CD4-positive, alpha-beta T cell treated with Interleukin-4 for 1 hour (primary cell): ENCODE data around the gene PTGIR.

Source experiments
- DNase-seq, 2 donors: peaks; one replicate each; pipeline ENCODE4 v3.0.0-alpha.2; 2020 to 2022

Gene PTGIR, protein sequence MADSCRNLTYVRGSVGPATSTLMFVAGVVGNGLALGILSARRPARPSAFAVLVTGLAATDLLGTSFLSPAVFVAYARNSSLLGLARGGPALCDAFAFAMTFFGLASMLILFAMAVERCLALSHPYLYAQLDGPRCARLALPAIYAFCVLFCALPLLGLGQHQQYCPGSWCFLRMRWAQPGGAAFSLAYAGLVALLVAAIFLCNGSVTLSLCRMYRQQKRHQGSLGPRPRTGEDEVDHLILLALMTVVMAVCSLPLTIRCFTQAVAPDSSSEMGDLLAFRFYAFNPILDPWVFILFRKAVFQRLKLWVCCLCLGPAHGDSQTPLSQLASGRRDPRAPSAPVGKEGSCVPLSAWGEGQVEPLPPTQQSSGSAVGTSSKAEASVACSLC

GRCh38 chr19:46624958-46625661 is at the start of gene PTGIR:
Gene PTGIR, minus strand, starts transcription at chr19:46625089. Its CDS starts 864 bp downstream, at chr19:46624225.
- DNase-seq: peak in 1 of 2 donors; percentile 54

DNA sequence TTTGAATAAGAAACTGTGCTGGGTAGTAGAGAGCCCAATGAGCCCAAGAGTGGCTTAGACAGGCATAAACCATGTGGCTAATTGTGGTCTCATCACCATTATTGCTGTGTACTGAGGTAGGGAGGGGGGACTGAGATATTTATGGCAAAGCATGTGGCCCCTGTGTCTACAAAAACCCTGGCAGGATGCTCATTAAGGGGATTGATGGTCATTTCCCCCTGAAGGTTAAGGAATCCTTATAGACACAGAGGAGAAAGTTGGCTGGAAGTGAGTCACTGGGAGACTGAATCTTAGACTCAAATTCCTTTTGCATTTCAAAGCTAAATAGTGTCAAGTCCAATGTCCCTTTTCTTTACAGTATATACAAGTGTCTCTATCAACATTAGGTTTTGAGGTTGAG is 45.9 kb upstream of the PTGIR start:
- no peak for DNase-seq

GRCh38 chr19:46668662-46669061 is 43.8 kb upstream of the PTGIR start:
- no peak for DNase-seq

GRCh38 chr19:46665072-46665471 is 40.2 kb upstream of the PTGIR start:
- DNase-seq: no peak

- peak; percentile 81 to 86 for DNase-seq
These were observed 37.1 kb upstream of the PTGIR start for GRCh38 chr19:46661735-46662592.

- DNase-seq: peak; percentile 100
These were observed 36.3 kb upstream of the PTGIR start, which contains the start of gene DACT3 for GRCh38 chr19:46661020-46661731. Gene DACT3, minus strand, starts transcription at chr19:46661182. Its CDS starts 118 bp downstream, at chr19:46661064.

- no peak for DNase-seq
These were observed 35.7 kb upstream of the PTGIR start for GRCh38 chr19:46660551-46661019.

GRCh38 chr19:46660008-46660517 is 35.2 kb upstream of the PTGIR start:
- DNase-seq: no peak

GRCh38 chr19:46659151-46660007 is 34.5 kb upstream of the PTGIR start:
- DNase-seq: peak in 1 of 2 donors; percentile 8

DNA sequence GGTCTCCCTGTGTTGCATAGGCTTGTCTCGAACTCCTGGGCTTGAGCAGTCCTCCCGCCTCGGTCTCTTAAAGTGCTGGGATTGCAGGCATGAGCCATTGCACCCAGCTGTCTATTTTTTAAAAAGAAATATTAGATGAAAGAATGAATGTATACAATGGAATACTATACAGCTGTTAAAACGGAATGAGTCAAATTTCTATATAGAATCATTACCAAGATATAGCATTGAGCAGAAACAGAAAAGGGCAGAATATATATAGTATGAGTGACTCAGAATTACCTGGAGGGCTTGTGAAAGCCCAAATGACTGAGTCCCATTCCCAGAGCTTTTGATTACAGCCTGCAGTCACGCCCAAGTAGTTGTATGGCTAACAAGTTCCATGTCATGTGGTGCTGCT is 31.7 kb upstream of the PTGIR start:
- no peak for DNase-seq

- DNase-seq: no peak
These were observed 29.8 kb upstream of the PTGIR start for GRCh38 chr19:46654621-46655152.

GRCh38 chr19:46650445-46650844 is 25.6 kb upstream of the PTGIR start:
- no peak for DNase-seq

DNA sequence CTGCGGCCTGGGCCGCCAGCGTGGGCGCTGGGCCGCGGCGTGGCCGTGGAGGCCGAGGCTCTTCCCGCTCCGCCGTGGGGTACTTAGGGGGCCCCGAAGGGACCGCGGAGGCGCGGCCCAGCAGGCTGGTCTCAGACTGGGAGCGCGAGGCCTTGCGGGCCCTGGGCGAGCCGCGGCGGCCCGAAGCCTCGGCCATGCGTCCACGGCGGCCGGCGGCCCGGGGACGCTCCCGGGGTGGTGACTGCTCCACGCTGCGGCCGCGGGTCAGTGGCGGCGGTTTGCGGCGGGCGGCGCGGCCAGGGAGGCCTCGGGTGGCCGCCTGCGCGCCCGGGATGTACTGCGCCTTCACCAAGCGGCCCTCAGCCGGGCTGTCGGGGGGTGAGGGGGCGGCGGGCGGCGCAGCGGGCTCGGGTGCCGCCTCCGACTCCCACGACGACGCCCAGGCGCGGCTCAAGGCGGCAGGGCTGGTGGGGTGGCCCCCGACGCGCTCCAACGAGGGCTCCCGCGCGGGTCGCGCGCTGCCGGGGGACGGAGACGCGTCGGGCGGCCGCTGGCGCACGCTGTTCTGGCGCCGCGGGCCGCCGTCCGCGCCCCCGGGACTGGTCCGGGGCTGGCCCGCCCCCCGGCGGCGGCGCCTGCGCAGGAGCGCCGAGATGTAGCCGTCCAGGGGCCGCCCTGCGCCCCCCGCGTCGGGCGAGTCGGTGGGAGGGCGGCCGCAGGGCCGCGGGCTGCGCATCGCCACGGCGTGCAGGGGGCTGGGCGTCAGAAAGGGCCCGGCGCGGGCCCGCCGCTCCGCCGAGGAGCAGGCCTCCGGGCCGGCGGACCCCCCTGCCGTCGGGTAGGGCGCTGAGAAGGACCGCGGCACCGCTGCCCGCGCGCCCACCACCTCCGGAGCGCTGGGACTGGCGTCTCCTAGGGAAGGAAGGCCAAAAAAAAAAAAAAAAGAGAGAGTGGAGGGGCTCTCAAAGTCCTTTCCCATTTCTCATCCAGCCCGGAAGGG is 24.4 kb upstream of the PTGIR start:
- DNase-seq: no peak

DNA sequence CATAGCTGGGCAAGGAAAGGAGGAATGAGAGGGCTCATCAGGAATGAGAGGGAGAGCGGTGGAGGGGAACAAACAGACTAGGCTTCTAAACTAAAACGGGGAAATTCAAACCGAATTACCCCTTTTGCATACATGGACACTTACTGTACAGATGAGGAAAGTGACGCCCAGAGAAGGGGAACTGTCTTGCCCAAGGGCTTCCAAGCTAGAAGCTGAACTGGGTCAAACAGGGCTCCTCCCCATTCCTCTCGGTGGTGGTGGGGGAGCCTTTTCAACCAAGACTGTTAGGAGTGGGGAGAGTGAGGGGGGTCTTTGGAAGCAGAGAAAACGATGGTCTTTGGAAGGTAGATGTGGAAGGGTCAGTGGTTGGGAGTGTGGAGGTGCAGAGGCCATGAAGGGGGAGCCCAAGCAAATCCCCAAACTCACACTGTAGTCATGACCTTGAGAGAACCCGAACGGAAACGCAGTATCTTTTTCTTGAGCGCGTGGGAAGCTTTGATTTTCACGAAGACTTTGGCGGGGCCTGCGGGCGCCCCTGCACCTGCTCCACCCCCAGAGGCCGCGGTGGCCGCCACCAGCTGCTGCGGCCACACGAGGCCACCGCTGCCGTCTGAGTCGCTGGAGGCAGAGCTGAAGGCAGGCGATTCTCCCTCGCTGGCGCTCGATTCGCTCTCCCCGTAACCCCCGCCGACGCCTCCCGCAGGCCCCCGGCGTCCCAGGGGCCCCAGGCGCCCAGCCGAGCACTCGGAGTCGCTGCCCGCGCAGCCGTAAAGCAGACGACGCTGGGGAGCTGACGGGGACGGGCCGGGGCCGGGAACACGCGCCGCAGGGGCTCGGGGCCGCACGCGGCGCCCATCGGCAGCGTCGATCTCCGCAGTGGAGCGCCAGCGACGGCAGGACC is 23.4 kb upstream of the PTGIR start:
- DNase-seq: peak in 1 of 2 donors; percentile 26

DNA sequence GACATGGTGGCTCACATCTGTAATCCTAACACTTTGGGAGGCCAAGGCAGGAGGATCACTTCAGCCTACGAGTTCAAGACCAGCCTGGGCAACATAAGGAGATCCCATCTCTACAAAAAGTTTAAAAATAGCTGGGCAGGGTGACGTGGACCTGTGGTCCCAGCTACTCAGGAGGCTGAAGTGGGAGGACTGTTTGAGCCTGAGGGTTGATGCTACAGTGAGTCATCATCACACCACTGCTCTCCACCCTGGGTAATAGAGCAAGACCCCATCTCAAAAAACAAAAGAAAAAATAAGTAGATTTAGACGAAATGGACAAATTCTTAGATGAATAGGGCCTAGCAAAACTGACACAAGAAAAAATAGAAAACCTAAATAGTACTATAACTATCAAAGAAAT is 21.5 kb upstream of the PTGIR start:
- no peak for DNase-seq

DNA sequence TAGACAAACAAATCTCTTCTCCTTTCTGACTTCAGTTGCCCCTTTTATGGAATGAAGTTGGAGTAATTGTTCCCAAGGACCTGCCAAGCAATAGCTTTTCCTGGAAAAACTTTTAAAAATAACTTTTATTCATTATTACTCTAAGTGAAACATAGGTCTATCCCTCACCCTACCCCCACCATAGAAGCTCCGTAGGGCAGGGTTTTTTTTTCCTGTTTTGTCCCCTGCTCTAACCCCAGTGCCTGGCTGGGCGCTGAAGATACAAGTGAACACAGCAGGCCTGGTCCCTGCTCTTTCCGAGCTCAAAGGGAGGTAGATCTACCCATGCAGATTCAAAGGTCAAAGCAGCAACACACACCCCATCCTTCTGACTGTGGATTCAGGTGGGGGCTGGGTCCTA is 19.8 kb upstream of the PTGIR start:
- no peak for DNase-seq

GRCh38 chr19:46640656-46641055 is 15.8 kb upstream of the PTGIR start:
- no peak for DNase-seq
